Stimulated activated CD4-positive, alpha-beta T cell treated with anti-CD3 and anti-CD28 coated beads, Interleukin-2, amount 100 ng/mL, for 48 hours (primary cell): Measurements from ENCODE around the gene DPH5.

Experiments used
- DNase-seq, 2 donors: peaks; one replicate each; pipeline ENCODE4 v3.0.0-alpha.2; 2020

Gene DPH5

DNA sequence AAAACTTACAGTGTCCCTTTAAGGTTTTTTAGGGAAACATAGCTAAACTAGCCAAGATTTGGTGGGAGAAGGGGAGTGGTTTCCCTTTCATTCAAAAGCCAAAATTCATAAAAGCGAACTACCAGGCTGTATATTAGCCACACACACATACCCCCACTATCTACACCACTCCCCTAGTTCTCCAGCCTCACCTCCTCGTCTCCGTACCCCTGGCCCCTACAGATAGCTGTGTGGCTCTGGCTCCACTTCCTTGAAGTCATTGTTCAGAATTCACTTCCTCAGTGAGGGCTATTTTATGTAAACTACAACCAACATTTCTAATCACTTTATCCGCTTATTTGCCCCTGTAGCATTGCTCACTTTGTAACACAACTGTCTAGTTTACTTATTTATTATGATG is 5.3 kb upstream of the DPH5 start:
- no peak for DNase-seq

DNA sequence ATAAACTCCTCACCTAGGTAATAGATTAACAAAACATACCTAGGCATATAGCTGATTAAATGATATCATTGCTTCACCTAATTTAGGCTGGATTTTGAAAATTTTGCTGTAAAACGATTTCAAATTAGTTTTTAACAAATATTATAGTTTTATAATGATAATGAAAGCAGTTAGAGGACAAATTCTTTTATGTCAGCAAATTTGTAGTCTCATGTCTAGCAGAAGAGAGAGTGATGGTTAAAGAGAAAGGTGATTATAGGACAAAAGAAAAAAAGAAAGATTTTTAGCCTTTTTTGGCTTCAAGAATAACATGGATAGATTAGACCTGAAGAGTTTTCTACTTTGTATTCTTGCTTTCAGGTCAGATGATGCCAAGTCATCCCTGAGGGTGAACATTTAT is 3.6 kb upstream of the DPH5 start:
- no peak for DNase-seq

DNA sequence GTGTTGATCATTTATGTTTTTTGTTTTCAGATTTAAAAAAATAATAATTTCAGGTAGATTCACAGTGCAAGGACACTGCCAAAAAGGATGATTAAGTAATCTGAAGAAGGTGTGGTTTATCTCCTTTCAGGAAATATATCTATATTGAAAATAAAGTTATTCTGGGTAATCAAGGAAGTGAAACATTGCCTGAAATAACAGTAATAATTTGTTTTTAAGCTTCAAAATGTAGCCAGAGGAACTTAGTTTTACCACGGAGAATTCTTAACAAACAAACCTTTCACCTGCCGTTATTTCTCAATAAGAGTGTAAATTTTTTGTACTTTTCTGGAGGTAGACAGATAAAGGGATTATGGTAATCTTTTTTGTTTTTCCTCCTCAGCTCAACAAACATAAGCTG is 2.9 kb upstream of the DPH5 start:
- DNase-seq = no peak

DNA sequence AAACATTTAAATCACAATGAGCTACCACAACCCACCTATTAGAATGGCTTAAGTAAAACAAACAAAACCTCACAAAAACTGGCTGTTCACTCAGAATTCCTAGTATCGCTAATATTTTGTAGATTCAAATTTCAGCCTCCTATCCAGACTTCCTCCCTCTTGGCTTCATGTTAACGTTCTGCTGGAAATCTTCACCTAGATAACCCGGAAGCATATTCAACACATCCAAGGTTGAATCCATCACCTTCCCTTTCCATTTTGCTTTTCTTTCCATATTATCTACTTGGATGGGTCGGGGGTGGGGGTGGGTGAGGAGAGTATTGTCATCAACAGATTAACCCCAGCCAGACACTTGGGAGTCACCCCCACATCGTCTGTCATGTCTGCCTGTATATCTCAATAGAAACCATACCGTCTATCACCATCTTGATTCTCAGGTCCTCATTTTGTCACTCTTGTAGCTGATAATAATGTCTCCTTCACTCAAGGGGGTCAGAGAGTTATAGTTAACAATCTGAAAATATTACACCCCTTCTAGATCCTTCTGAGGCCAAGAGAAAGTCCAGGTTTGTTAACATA is 1.7 kb upstream of the DPH5 start:
- DNase-seq = no peak

DNA sequence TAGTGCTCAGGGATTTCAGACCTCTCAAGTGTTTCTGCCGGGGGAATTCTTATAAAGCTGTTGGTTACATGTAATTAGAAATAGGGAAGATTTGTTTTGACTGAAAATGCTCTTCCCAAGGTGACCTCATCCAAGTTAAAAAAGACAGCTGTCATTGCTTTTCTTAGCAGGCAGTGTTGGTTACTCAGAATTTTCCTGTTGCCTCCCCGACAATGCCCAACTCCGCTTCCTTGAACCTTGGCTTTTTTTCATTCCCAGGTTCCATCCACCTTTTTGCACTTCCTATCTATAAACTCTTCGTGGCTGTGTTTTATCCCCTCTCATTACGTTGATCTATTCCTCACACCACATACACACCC is 825 bp upstream of the DPH5 start:
- no peak for DNase-seq

DNA sequence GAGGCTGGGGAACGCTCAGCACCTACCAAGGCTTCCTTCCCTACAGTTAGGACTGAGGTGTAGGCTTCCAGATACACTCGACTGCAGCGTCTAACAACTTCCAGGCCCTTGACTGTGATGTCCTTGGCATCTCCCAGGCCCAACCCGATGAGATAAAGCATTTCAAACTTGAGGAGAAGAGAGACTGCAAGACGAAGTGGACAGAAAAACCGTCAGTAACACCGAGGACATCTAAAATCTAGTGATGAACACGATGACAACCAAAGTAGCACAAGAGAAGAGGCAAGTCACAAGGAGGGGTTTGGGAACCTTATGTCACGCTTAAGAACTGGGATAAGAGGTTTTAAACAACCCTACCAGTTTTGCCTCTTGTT is 314 bp downstream of the DPH5 start:
- DNase-seq = no peak

DNA sequence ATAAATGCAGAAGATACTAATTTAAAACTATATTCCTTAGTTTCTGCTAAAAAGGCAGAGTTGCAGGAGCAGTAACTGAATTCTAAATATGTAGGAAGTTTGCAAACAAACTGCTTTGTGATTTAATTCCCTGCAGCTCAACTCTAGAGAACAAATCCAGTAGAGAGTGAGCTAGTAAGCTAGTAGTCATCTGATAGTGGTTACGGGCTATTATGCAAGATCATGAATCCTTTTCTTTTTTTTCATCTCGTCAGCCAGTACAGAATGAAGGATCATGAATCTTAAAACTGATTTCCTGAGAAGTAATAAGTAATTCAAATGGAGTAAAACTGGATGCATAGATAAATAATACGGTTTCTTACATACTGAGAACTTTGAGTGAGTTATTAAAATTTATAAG is 3.3 kb downstream of the DPH5 start:
- DNase-seq = no peak

DNA sequence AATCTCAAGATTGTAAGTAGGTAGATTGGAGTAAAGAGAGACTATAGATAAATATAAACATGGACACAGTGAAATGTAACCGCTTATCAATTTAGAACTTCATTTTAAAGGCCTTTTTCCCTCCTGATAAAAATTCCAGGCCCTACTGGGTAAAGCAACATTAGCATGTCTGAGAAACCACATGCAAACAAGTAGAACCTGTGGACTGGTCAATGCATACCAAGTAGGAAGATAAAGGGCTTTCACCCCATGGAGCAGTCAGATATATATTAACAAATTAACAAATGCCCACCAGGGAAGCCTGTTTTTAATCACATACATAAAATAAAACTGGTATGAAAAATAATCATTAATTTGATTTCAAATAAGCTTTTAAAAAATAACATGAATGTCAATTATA is 8.1 kb downstream of the DPH5 start:
- DNase-seq = no peak

DNA sequence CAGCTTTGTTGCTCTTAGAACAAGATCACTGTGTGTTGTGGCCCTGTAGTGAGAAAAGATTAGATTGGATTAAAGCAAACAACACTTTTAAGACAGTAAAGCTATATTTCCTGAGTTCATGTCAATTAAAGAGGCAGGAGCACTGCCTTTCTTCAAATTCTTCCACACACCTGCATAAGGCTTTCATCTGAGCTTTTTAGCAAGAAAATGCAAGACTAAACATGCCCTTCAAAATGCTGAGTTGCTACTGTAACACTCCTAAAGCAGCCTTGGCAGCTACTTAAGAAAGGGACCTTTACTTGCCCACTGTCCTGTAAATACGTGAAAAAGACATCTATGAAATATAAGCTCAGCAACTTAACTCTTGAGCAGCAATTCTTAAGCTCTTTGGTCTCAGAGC is 11.8 kb downstream of the DPH5 start:
- DNase-seq = no peak

DNA sequence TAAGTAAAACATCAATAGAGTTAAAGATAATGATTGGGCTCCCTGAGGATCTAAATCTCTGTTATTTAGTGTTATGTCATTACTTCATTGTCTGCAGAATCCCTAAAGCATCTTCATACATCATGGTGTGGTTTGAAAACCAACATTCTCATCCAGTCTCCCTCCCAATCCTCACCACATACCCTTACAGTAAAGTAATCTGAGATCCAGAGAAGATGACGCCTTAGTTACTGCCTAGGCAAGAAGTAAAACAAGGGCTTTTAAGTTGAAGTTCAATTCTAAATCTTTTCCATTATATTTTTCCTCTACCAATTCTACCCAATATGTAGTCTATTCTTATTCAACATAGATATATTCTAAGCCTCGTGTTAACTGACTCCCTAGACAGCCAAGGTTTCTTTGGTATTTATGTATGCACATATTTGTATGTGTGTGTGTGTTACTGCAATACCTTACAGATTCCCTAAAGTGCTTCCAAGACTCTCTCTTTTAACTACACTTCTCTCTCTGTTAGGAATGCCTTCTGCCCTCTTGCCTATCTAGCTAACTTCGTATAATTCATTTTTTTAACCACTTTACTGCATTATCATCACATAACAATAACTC is 17.3 kb downstream of the DPH5 start:
- no peak for DNase-seq

DNA sequence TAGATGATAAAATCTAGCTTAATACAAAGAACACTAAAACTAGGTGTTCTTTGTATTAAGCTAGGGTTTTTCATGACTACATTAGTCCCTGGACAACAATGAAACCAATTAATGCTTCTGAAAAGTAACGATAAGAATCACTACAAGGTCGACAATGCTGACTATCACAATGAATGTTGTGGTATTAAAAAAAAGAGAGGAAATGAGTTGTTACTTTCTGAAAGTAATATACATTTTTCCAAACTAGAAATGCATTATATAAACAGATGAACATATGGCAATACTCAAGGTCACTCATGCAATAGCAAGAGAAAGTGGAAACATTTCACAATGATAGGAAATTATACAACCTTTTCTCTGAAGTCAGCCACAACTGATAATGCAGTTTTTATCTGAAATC is 19.0 kb downstream of the DPH5 start:
- no peak for DNase-seq

DNA sequence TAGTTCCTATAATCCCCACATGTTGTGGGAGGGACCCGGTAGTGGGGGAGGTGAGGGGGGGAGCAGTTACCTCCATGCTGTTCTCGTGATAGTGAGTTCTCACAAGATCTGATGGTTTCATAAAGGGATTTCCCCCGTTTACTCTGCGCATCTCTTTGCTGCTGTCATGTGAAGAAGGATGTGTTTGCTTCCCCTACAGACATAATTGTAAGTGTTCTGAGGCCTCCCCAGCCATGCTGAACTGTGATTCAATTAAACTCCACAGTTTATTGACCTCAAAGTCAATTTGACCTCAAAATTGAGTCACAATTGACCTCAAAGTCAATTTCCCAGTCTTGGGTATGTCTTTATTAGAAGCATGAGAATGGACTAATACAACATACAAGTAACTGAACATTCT is 19.7 kb downstream of the DPH5 start:
- no peak for DNase-seq

DNA sequence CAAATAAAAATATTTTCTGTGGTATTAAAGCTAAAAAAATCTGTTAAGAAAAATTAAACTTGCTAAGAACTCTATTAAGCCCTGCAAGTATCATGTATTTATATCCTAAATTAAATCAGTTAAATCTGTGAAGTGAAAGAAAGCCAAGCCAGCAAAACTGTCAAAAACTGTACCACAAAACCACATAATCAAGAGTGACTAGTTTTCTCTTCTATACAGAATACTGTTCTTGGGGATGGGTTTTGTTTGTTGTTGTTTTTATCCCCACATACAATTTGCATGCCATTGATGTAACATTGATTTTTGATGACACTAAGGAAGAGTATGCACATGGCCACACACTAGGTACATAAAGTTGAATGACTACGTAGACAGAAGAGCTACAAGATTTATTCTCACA is 20.4 kb downstream of the DPH5 start:
- DNase-seq = no peak

DNA sequence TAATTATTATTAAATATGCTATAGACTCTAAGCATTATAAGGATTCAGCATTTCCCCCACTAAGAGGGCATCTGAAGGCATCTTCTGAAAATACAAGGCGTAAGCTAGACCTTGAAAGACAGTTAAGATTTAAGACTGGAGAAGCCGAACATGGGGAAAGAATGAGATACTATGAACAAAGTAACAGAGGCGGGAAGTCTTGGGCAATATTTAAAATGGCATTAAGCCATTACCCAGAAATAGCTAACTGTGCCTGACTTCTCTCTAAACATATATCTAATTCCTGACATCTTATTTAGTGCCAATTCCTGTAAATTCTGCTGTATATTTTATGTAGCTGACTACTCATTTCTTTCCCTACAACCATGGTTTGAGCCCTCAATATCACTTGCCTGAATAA is 20.9 kb downstream of the DPH5 start:
- DNase-seq = no peak

DNA sequence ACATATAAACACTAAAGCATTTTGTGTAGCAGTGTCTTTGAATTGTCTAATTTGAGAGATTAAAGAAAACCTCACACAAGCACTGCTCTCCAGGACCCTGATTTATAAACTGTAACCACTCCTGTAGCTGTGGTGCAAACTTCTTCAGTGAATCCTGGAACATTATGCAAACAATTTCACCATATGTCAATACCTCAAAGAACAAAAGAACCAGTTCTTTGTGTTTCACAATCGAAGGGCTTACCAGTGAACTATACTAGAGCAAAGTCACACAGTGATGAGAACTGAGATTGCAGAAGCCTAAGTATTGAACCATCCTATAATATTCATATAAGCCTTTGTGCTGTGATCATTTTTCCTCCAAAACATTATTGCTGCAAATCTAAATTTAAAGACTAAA is 21.5 kb downstream of the DPH5 start:
- DNase-seq = no peak

DNA sequence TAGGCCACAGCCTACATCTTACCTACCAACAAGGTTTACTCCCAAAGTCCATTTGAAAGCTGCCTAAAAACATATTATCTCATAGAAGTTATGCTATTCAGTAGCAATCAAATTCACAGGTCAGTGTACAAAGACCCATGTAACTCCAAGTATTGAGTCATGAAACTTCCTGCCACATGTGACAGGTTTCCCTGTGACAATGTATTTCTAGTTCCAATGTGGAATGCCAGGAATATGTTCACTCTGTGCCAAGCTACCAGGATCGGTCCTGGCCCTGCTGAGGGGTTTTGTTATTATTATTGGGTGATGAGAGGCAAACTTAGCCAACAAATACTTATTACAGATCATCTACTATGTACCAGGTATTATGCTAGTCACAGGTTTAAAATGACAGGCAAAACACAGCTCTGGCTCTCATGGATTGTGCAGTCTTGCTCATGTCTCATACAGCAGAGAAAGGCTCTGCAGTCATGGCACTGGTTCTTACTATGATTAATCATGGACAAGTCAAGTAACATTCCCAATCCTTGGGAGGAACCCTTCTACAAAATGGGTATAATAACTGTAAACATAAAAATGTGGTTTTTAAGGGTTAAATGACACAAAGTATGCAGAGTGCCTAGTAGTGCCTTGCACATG is 22.5 kb downstream of the DPH5 start:
- no peak for DNase-seq

DNA sequence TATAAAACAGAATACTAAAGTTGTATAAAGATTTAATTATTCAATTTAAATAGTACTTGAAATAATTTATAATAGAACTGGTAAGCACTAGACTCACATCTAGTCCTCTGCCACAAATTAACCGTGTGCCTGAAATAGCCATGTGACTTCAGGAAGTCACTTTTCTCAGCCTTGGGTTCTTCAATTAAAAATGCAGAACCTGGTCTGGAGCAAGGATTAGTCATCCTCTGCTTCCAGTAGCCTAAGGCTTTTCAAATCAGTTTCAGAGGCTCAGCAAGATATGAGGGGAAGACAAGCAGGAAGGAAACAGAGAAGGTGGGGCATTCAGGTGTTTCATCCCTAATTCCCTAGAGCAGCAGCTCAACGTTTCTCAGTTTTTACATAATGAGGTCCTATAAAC is 23.0 kb downstream of the DPH5 start:
- DNase-seq = no peak

DNA sequence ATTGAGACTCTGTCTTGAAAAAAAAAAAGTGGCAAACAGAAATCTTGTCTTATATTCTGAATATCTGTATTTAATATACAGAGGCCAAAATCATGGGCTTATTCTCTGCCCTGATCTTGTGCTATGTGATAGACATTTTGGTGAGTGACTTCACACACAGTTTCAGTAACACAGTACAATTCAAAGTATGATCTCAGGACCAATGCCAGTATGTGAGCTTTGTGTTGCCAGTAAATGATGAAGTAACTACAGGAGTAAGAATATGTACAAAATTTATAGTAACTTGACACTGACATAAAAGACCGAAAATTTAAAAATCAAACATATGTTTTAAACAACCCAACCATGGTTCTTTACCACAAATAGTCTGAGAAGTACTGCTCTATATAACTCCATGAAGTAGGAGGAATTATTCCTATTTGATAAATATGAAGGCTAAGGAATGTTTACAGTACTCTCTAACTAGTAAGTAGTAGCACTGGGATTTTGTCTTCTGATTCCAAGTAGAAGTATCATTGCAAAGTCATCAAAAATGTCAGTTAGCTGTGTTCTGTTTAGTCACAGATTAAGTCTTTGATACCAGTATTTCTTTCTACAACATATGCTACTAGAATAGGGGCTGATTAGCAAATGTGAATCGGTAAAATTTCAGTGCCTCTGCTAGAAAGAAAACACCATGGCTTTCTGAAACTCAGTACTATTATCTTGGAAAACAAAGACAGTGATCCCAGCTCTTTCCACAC is 25.3 kb downstream of the DPH5 start:
- DNase-seq = no peak

DNA sequence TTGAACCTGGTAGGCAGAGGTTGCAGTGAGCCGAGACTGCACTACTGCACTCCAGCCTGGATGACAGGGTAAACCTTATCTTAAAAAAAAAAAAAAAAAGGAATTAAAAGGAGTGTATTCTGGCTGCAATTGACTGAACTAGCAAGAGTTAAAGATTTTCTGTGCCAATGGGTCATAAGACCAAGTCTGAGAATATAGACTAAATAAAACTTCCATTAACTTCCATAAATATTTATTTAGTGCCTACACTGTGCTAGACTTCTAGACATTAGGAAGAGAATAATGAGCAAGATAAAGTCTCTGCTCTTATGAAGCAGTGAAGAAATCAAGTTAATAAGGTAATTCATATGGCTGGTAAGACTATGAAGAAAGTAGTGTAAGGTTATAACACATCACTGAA is 27.2 kb downstream of the DPH5 start:
- no peak for DNase-seq

DNA sequence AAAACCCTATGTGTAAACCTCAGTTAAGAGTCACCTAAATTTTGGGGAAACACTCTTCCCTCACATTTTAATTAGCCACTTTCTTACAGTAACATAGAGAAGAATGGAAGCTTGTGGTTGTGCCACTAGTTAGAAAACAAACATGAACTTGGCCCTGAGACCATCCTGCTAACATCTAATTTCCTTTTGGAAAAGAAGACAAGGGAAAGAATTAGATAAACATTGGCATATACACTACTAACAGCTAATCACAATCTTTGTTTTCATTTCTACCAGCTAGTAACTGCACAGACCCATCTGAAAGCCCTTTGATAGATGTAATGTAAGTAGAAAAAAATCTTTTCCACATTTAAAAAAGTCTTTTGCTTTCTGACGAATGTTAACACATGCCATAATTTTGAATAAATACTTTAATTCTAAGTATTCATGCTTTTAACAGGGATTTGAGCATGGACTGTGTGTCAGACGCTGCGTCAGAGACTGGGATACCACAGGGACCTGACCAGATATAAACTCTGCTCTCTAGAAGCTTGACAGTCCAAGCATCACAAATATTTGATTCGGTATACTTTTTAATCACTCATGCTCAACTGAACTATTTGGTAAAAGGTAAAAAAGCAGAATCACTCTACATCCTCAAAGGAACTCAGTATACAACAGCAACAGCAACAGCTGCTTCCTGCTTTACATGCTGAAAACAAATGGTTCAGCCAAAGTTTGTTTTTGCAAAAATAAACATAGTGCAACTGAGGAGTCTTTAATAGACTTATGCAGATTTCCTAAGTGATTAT is 30.2 kb downstream of the DPH5 start:
- DNase-seq = no peak

DNA sequence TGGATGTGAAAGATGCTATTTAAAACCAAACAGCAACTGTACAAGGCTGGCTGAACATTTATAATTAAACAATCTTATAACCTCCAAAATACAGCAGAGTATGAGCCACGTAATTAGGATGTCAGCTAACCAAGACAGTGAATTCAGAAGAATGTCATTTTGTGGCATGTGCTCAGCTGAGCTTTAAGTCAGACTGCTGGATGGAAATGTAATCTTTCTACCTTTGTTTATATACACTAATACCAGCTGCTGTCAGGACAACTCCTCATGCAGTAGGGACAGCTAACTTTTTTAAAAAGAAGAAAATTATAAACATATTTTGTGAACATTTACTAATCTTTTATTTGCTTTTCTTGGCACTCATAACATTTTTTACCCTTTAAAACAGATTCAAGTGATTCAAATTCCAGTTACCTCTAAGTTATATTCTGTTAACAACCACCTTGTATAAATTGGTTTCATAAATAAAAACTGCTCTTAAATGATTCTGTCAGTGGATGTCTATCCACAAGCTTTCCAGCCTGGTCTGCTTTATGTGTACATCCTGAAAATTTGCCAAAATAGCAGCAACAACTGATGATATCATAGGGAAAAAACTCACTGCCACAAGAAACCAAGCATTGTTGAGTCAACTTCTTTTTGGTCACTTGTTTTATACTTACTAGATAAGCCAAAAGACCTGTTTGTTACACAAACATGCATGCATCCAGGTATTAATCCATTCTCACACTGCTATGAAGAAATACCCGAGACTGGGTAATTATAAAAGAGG is 36.1 kb downstream of the DPH5 start:
- DNase-seq = no peak

DNA sequence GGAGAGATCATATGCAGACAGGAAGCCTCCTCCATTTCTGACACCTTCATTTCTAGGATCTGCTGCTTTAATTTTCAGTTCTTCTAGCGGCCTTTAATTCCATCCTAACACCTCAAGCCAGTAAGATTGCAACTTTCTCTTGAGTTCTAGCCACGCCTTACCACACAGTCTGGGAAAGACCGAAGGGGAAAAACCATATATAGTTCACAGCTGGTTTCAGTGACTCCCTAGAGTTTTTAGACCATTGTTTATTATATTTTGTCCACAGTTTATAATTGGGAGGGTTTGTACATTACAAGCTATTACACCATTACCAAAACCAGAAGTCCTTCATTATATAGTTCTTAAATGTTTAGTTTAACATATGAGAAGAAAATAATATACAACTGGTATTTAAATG is 37.5 kb downstream of the DPH5 start:
- DNase-seq = no peak

DNA sequence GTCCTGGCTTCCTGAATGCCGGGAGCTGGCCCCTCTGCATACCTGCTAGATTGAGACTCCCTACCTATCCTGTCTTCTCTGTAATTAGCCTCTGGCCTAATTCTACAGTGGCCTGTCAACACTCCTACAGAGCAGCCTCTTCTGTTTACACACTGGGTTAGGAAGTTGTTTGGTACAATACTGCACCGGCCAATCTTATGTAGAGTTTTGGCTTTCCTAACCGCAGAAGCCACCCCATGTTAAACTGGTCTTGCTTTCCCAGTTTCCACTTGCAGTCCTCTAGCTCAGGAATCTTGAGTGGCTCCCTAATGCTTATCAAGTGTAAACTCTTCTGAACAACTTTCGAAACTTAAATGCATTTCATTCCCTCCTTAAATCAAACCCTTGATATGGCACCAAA is 42.8 kb downstream of the DPH5 start:
- no peak for DNase-seq
